ENCODE data around the gene KCNG1.

The KCNG1 gene

GRCh38 chr20:51037532-51038115 is 14.7 kb upstream of the KCNG1 start:
- DNase-seq: no peak
- in situ Hi-C loops (cut with HindIII; ENCODE audit: low pct_ligation_motif_present, low pct_unique_long_range_greater_than_20kb, low sequenced_read_pairs): no loop called here

DNA sequence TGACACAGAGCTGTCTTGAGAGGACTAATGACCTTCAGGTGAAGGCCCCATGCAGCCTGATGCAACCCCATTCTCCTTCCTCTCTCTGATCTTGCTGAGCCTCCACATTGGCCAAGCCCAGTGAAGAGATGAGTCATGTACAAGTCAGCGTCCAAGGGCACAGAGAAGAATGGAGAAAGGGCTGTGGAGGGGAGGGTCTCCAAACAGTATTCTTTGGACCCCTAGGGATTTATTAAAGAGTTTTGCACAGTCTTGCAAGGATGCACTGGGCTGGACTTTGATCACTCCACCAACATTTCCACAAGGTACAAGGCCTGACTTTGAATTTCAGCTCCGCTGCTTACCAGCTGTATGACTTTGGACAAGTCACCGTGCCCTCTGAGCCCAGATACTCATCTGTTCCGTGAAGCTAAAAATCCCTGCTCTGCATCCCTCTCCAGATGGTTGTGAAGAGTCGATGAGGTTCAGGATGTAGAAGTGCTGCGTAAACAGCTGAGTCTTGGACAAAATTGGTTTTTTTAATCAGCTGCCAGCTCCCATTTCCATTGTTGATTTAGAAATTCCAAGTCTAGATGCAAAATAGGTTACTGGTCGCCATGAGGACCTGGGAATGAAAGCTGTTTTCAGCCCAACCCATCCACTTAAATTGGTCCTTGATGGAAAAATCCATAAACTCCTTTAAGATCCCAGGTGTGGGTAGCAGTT is 14.1 kb upstream of the KCNG1 start:
- no peak for DNase-seq
- in situ Hi-C loops (cut with HindIII; ENCODE audit: low pct_ligation_motif_present, low pct_unique_long_range_greater_than_20kb, low sequenced_read_pairs): no loop called here

GRCh38 chr20:51036226-51036625 is 13.3 kb upstream of the KCNG1 start:
- in situ Hi-C loops (cut with HindIII; ENCODE audit: low pct_ligation_motif_present, low pct_unique_long_range_greater_than_20kb, low sequenced_read_pairs): no loop called here
- DNase-seq: no peak

- no peak for DNase-seq
- in situ Hi-C loops (cut with HindIII; ENCODE audit: low pct_ligation_motif_present, low pct_unique_long_range_greater_than_20kb, low sequenced_read_pairs): no loop called here
These were observed 12.2 kb upstream of the KCNG1 start for GRCh38 chr20:51034988-51035656.

DNA sequence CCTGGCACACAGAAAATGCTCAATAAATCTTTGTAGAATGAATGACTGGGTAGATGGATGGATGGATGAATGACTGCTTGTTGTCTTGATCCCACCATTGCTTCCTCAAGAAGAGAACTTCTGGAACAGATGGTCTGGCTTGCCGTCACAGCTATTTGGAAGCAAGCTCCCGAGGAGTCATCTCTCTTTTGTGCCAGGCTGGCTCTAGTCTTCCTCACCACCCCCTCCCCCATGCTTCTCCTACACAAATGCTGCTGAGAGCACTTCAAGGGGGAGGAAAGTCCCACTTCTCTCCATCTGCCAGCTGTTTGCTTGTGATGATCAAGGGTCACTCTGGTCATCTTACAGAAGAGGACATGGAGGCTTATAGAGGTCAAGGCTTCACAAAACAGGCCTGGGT is 11.6 kb upstream of the KCNG1 start:
- DNase-seq: no peak
- in situ Hi-C loops (cut with HindIII; ENCODE audit: low pct_ligation_motif_present, low pct_unique_long_range_greater_than_20kb, low sequenced_read_pairs): no loop called here

GRCh38 chr20:51029963-51030920 is 7.3 kb upstream of the KCNG1 start:
- in situ Hi-C loops (cut with HindIII; ENCODE audit: low pct_ligation_motif_present, low pct_unique_long_range_greater_than_20kb, low sequenced_read_pairs): no loop called here
- DNase-seq: no peak

GRCh38 chr20:51029556-51029955 is 6.6 kb upstream of the KCNG1 start:
- in situ Hi-C loops (cut with HindIII; ENCODE audit: low pct_ligation_motif_present, low pct_unique_long_range_greater_than_20kb, low sequenced_read_pairs): no loop called here

GRCh38 chr20:51028616-51029212 is 5.8 kb upstream of the KCNG1 start:
- in situ Hi-C loops (cut with HindIII; ENCODE audit: low pct_ligation_motif_present, low pct_unique_long_range_greater_than_20kb, low sequenced_read_pairs): no loop called here
- no peak for DNase-seq

More at GRCh38 chr20:51029556-51029955, 6.6 kb upstream of the KCNG1 start:
- no peak for DNase-seq

- no peak for DNase-seq
- in situ Hi-C loops (cut with HindIII; ENCODE audit: low pct_ligation_motif_present, low pct_unique_long_range_greater_than_20kb, low sequenced_read_pairs): no loop called here
These were observed 4.3 kb upstream of the KCNG1 start for GRCh38 chr20:51027035-51027795.

DNA sequence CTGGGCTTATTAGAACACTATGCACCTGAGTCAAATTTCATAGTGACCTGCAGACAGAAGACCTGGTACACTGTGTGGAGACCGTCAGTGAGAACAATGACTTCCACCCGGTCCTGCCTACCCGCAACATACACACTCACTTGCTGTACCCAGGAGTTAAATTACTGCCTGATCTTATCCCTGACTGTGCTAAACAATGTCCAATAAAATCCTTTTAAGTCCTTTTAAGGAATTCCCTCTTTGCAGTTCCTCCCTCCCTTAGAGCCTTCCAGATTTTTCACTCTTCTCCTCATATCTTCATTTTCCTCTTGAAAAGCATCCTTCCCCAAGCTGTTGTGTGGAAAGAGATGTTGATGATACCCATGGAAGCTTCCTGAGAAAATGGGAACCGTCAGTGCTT is 3.4 kb upstream of the KCNG1 start:
- no peak for DNase-seq
- in situ Hi-C loops (cut with HindIII; ENCODE audit: low pct_ligation_motif_present, low pct_unique_long_range_greater_than_20kb, low sequenced_read_pairs): no loop called here

DNA sequence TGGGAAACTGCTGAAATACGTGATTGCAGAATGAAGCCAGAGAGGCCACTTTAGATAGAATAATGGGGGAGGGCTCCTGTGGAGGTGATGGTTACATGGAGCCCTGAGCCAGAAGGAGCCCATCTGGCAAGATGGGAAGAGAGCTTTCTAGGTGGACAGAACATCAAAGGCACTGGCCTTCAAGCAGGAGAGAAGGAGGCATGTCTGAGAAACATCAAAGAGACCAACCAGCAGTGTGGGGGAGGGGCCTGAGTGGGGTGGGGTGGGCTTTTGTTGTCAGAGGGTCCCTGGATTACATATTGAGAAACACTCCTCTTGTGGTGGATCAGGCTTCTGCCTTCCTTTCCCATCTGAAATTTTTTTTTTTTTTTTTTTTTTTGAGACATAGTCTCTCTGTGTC is 1.9 kb upstream of the KCNG1 start:
- no peak for DNase-seq
- in situ Hi-C loops (cut with HindIII; ENCODE audit: low pct_ligation_motif_present, low pct_unique_long_range_greater_than_20kb, low sequenced_read_pairs): no loop called here

DNA sequence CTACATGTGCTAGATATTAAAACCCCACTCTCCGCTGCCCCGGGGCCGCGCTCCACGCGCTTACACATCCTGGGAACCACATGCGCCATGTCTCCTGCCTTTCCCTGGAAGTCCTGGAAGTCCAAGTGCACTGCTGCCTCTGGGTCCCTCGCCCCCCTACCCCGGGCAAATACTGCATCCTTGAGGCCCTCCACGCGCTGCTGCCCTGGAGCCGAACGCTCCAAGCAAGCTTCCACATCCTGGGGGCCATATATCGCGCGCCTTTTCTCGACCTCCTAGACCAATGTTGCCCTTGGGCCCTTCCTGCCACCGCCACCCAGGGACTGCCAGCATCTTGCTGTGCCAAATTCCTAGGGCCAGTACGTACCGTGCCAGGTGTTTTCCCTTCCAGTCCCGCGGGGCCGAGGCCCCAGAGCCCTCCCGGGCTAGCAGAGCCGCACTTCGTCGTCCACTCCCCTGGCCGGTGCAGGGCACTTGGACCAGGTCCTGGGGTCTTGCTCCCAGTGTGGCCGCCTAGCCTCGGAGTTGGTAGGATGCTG is 779 bp upstream of the KCNG1 start:
- in situ Hi-C loops (cut with HindIII; ENCODE audit: low pct_ligation_motif_present, low pct_unique_long_range_greater_than_20kb, low sequenced_read_pairs): no loop called here
- DNase-seq: no peak

DNA sequence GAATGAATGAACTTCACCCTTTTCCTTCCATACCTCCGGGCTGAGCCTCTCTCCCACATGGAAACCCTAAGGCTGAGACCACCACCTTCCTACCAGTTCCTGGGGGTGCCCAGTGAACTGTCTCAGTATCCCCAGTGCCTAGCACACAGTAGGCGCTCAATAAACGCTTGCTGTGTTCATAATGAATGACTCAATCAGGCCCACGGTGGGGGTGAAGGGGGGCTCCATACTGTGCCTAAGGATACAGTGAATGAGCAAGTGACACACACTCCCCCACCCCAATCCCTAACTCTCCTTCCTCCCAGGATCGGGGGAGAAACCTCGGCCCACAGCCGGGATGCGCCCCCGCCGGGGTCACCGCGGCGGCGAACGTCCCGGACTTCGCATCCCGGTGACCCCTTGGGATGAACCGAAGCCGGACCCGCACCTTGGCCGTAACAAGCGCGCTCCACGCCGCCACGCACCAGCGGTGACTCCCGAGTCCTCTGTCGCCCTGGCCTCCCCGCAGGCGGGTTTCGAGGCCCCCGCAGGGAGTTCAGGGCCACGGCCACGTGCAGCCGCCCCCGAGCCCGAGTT is 592 bp downstream of the KCNG1 start:
- in situ Hi-C loops (cut with HindIII; ENCODE audit: low pct_ligation_motif_present, low pct_unique_long_range_greater_than_20kb, low sequenced_read_pairs): no loop called here
- no peak for DNase-seq

DNA sequence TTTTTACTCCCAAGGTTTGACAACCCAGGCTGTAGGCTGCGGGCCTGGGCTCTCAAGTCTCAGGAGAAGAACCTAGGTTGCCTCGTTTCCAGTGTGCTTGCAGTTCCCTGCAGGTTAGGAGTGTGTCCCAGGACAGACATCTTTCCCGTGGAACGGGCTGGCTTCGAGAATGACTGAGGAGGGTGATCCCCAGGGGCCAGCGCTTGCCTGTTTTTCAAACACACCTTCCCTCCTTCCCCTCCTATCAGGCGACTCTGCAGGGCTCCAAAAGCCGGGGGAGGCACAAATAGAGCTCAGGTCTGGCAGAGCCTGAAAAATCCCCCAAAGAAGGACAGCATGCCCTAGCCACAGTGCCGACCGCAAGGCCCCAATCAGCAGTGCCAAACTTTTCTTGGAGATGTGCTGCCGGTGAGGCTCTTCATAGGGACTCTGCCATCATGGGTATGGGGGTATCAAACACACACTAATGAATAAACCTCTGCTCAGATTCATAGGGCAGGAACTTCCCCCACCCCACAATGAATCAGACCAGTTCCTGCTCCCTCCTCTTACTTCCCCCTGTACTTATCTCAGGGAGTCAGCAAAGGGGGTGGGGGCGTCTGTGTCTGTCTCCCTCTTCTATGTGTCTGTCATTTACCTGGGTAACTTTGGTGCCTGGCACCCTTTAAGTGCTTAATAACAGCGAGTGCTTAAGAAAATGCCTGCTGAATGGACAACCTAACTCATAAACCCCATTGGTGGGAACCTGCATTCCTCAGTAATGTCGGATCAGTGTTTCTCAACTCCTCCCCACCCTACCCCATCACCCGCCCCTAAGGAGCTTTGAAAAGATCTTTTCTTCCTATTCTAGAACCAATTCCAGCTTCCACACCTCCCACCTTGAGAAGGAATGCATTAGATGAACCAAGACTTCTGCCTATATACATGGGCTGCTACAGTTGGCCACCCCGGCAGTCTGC is 1.6 kb downstream of the KCNG1 start:
- DNase-seq: no peak
- in situ Hi-C loops (cut with HindIII; ENCODE audit: low pct_ligation_motif_present, low pct_unique_long_range_greater_than_20kb, low sequenced_read_pairs): no loop called here

- in situ Hi-C loops (cut with HindIII; ENCODE audit: low pct_ligation_motif_present, low pct_unique_long_range_greater_than_20kb, low sequenced_read_pairs): no loop called here
These were observed 2.2 kb downstream of the KCNG1 start for GRCh38 chr20:51020657-51021056.

More at GRCh38 chr20:51020657-51021056, 2.2 kb downstream of the KCNG1 start:
- no peak for DNase-seq
